Adrenal gland (tissue), 12 donors: ENCODE measurements around the gene PPP1R14B. TPM values are rescaled to one million over a fixed set of nuclear protein-coding genes. Genes with fewer than 3 reads are reported as not detected.

Experiments
- DNase-seq, 7 donors: peaks; one replicate each; pipeline ENCODE4 v3.0.0-alpha.2; 2019 to 2020
- H3K27ac ChIP-seq, 5 donors: fragments of 200-600 bp; sonication (generic) in 4 of 5; 1 replicate in 3 of 5; 2 replicates in 2 of 5; pipeline versions ENCODE4 v1.5.1 to v1.8.0; 2016 to 2020; ENCODE audit warnings: mild to moderate bottlenecking in 1 of 5
- H3K27me3 ChIP-seq: fragments of 200-600 bp; 2 replicates; pipeline ENCODE4 v1.8.0; 2021
- H3K36me3 ChIP-seq, 2 donors: fragments of 200-600 bp; replicated peaks in 1 of 2; 1 replicate in 1 of 2; 2 replicates in 1 of 2; pipeline versions ENCODE4 v1.5.1 to v1.8.0; 2018 to 2022
- H3K4me1 ChIP-seq, 2 donors: fragments of 200-600 bp; replicated peaks in 1 of 2; 1 replicate in 1 of 2; 2 replicates in 1 of 2; pipeline versions ENCODE4 v1.5.1 to v1.8.0; 2018 to 2021
- H3K4me3 ChIP-seq, 4 donors: fragments of 200-600 bp; sonication (generic) in 3 of 4; one replicate each; pipeline ENCODE4 v1.5.1; 2016 to 2018
- H3K9me3 ChIP-seq, 3 donors: fragments of 200-600 bp; sonication (generic) in 1 of 3; replicated peaks in 1 of 3; 1 replicate in 2 of 3; 2 replicates in 1 of 3; pipeline versions ENCODE4 v1.5.1 to v1.8.0; 2016 to 2021
- POLR2A ChIP-seq, 2 donors: fragments of 450-650 bp; IDR thresholded peaks; one replicate each; pipeline ENCODE4 v1.6.1; 2017; ENCODE audit warnings: antibody characterized with exemption in 2 of 2, mild to moderate bottlenecking in 2 of 2, moderate library complexity in 1 of 2
- WGBS, 4 donors: extraction: QIAGEN DNeasy Blood & Tissue Kit in 2 of 4; methylation state at CpG; one replicate each; pipeline versions ENCODE4 v1.1.5 to v1.1.7; 2013 to 2017; 5-methylcytosine and 5-hydroxymethylcytosine counted together
- intact Hi-C, 2 donors: fragments of 100-400 bp; cut with DNase I; formaldehyde crosslinking; loops; one replicate each; pipeline versions ENCODE4 v1.14.1 to v1.15.0; 2022 to 2023
- polyA plus RNA-seq, 3 donors: library from polyadenylated mRNA; stranded (reverse); fragments of 200-250 nt in 2 of 3; fragments of 350-450 nt in 1 of 3; fragmentation: Illumina TruSeq in 1 of 3; extraction: RNeasy Lipid Tissue Mini Kit (QIAGEN cat#74804) in 1 of 3; gene quantifications; one replicate each; pipeline ENCODE4 v1.2.3, GENCODE V29; 2013 to 2014
- total RNA-seq, 9 donors: library from RNA; depleted of rRNA in 4 of 9; stranded (reverse); fragments of >200 nt in 4 of 9; fragments of 120-200 nt in 1 of 9; fragmentation: NEBNext Ultra II Directional in 1 of 9; extraction: Animal tissue kit (Norgen Biotek cat#: 25700) in 1 of 9; gene quantifications; one replicate each; pipeline versions ENCODE4 v1.1.0 to v1.2.4, GENCODE V29; 2013 to 2023
- TF ChIP-seq, protein P1 (sequence below), 6 experiments: fragments of 450-650 bp in 4 of 6; fragments of 200-600 bp in 2 of 6; sonication (generic) in 1 of 6; IDR thresholded peaks; 1 replicate in 5 of 6; 2 replicates in 1 of 6; pipeline versions ENCODE4 v1.5.1 to v1.8.0; 2016 to 2021; ENCODE audit warnings: antibody characterized with exemption in 6 of 6, mild to moderate bottlenecking in 2 of 6, moderate library complexity in 1 of 6
- donor health status: healthy with polysubstance abuse.
- donor health status: Bipolar disorder and iron deficiency.
- donor health status: DM: yes; HTN: yes; CAD: no.
- donor health status: DM: no; HTN: no; CAD: no.
- donor health status: DM: no; HTN: no; CAD: no.
- donor health status: DM: yes; HTN: yes; CAD: no.

The PPP1R14B gene
- total and polyA plus RNA-seq, 12 donors: 77.2 to 331 (median 131) TPM

GRCh38 chr11:64223001-64223651 is 23.6 kb downstream of the PPP1R14B start:
- TF ChIP-seq POLR2A (IDR thresholded peaks at IDR 0.05): no peak
- TF ChIP-seq, protein P1, sequence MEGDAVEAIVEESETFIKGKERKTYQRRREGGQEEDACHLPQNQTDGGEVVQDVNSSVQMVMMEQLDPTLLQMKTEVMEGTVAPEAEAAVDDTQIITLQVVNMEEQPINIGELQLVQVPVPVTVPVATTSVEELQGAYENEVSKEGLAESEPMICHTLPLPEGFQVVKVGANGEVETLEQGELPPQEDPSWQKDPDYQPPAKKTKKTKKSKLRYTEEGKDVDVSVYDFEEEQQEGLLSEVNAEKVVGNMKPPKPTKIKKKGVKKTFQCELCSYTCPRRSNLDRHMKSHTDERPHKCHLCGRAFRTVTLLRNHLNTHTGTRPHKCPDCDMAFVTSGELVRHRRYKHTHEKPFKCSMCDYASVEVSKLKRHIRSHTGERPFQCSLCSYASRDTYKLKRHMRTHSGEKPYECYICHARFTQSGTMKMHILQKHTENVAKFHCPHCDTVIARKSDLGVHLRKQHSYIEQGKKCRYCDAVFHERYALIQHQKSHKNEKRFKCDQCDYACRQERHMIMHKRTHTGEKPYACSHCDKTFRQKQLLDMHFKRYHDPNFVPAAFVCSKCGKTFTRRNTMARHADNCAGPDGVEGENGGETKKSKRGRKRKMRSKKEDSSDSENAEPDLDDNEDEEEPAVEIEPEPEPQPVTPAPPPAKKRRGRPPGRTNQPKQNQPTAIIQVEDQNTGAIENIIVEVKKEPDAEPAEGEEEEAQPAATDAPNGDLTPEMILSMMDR (IDR thresholded peaks at IDR 0.05): no peak
- Histone ChIP-seq H3K4me1 (peaks cover 11 to 30% of the 10 kb centered on the region in 2 donors), H3K27me3 (no peaks in the 10 kb centered on the region), H3K4me3 (no peak overlapping the region), H3K9me3 (no peaks in the 10 kb centered on the region), H3K27ac (no peak overlapping the region), H3K36me3 (peaks cover 0 to 12% of the 10 kb centered on the region in 2 donors)
- intact Hi-C loops: no loop called here
- 81 to 85% (median 84%) methylated on average over 10 to 24 of the region's 24 CpGs for WGBS, 4 donors
- peak in 2 of 7 donors; percentile 19 to 34 for DNase-seq

DNA sequence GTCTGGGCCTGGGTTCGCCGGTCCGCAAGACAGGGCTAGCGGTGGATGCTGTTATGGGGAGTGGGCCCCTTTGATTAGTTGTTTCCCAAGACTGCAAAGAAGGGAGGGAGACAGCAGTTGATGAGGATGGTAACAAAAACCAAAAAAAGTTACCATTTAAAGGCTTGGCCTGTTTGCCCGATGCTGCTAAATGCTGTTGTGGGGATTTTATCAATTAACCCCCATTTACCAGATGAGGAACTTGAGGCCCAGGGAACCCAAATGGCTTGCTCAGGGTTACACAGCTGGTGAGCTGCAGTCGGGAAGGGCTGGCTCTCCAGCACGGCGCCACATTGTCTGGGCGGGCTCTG is 24.1 kb downstream of the PPP1R14B start:
- TF ChIP-seq, protein P1 (IDR thresholded peaks at IDR 0.05): no peak
- TF ChIP-seq POLR2A (IDR thresholded peaks at IDR 0.05): no peak
- no peak for DNase-seq
- no peaks in the 10 kb centered on the region for H3K9me3 ChIP-seq
- H3K27me3 ChIP-seq: no peaks in the 10 kb centered on the region
- H3K4me3 ChIP-seq: no peak overlapping the region
- intact Hi-C loops: no loop called here
- H3K4me1 ChIP-seq: peaks cover 11 to 25% of the 10 kb centered on the region in 2 donors
- 80 to 85% (median 83%) methylated on average over 9 of the region's 9 CpGs for WGBS, 4 donors
- H3K36me3 ChIP-seq: peaks cover 0 to 12% of the 10 kb centered on the region in 2 donors
- no peak overlapping the region for H3K27ac ChIP-seq

DNA sequence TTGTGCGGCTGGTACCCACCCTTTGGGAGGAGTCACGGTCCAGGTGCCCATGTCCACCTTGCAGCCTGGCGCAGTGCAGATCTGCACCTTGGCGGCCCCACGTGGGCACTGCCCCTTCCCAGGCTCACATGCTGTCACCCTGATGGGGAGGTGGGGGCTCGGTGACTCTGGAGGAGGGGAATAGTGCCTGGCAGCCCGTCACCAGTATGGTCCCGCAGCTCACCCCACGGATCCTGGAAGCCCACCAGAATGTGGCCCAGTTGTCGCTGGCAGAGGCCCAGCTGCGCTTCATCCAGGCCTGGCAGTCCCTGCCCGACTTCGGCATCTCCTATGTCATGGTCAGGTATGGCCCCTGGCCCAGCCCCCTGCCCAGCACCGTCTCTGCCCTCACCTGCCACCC is 25.9 kb downstream of the PPP1R14B start:
- no peak for DNase-seq

GRCh38 chr11:64220271-64220670 is 26.5 kb downstream of the PPP1R14B start:
- WGBS, 4 donors: 66 to 90% (median 79%) methylated on average over 2 to 17 of the region's 17 CpGs
- Histone ChIP-seq H3K9me3 (no peaks in the 10 kb centered on the region), H3K27me3 (no peaks in the 10 kb centered on the region), H3K4me3 (no peak overlapping the region), H3K27ac (no peak overlapping the region), H3K36me3 (peaks cover 0 to 12% of the 10 kb centered on the region in 2 donors), H3K4me1 (peaks cover 0 to 8% of the 10 kb centered on the region in 2 donors)
- no peak for DNase-seq
- TF ChIP-seq POLR2A (IDR thresholded peaks at IDR 0.05): no peak
- TF ChIP-seq, protein P1 (IDR thresholded peaks at IDR 0.05): no peak
- intact Hi-C loops: no loop called here

More for the DNA sequence above, 25.9 kb downstream of the PPP1R14B start:
- Histone ChIP-seq H3K4me3 (no peak overlapping the region), H3K27ac (no peak overlapping the region), H3K36me3 (peaks cover 0 to 12% of the 10 kb centered on the region in 2 donors), H3K4me1 (peaks cover 0 to 12% of the 10 kb centered on the region in 2 donors), H3K27me3 (no peaks in the 10 kb centered on the region), H3K9me3 (no peaks in the 10 kb centered on the region)
- WGBS, 4 donors: 78 to 90% (median 86%) methylated on average over 7 to 14 of the region's 14 CpGs
- TF ChIP-seq POLR2A (IDR thresholded peaks at IDR 0.05): no peak
- TF ChIP-seq, protein P1 (IDR thresholded peaks at IDR 0.05): no peak
- intact Hi-C loops: no loop called here
